ENCODE data around the gene ITPKA. TPM values are rescaled to one million over a fixed set of nuclear protein-coding genes. Genes with fewer than 3 reads are reported as not detected.

ITPKA gene
- total RNA-seq, 2 donors from 2014 or later: 0.90 TPM; not detected in 1

DNA sequence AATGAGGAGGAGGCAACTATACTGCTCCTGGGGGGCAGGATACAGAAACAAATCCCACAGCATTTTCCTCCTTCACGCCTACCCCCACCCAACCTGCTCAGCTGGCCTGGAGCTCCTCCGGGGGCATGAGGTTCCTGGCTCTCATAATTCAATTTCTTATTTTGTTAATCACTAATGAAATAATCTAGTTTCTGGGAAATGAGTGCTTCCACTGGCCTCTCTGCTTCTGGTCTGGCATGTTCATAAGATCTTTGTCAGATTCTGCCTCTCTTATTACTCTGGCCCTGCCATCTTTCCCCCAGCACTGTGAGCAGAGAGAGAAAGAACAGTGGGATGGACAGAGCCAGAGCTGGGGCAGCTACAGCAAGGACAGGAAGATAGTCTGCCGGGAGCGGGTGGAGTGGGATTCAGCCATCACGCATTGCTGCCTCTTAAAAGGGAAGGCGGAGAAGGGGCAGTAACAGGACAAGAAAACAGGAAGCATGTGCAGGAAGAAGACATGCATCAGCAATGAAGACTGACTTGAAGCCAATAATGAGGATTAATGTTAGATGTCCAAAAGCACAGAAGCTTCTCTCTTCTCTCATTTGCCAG, 36.8 kb downstream of the ITPKA start:
- H3K4me1 ChIP-seq: no peaks in the 10 kb centered on the region
- no peak overlapping the region for H3K4me3 ChIP-seq
- DNase-seq (ENCODE audit: low spot score): no peak
- H3K36me3 ChIP-seq: peaks cover 89% of the 10 kb centered on the region
- TF ChIP-seq, protein P1, sequence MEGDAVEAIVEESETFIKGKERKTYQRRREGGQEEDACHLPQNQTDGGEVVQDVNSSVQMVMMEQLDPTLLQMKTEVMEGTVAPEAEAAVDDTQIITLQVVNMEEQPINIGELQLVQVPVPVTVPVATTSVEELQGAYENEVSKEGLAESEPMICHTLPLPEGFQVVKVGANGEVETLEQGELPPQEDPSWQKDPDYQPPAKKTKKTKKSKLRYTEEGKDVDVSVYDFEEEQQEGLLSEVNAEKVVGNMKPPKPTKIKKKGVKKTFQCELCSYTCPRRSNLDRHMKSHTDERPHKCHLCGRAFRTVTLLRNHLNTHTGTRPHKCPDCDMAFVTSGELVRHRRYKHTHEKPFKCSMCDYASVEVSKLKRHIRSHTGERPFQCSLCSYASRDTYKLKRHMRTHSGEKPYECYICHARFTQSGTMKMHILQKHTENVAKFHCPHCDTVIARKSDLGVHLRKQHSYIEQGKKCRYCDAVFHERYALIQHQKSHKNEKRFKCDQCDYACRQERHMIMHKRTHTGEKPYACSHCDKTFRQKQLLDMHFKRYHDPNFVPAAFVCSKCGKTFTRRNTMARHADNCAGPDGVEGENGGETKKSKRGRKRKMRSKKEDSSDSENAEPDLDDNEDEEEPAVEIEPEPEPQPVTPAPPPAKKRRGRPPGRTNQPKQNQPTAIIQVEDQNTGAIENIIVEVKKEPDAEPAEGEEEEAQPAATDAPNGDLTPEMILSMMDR (IDR thresholded peaks at IDR 0.05): no peak
- H3K27me3 ChIP-seq: no peaks in the 10 kb centered on the region
- H3K9me3 ChIP-seq: no peaks in the 10 kb centered on the region
- no peak overlapping the region for H3K27ac ChIP-seq

DNA sequence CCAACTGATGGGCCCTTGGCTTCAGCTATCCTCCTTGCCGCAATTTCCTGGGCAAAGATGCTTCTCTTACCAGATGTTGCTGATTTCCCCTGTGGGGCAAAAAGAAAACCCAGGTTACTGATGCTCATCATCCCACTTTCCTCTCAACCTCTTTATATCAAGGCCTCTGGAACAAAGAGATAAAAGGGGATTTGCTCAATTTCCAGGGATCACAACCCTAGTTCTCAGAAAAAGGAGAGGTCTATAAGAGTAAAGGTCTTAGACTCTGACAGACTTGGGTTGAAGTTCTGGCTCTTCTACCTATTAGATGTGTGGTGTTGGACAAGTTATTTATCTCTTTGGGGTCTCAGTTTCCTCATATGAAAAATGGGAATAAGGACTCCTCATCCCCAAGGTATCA, 41.9 kb downstream of the ITPKA start:
- Histone ChIP-seq H3K4me1 (no peaks in the 10 kb centered on the region), H3K4me3 (no peak overlapping the region), H3K36me3 (peaks cover 49% of the 10 kb centered on the region), H3K9me3 (no peaks in the 10 kb centered on the region), H3K27ac (no peak overlapping the region), H3K27me3 (no peaks in the 10 kb centered on the region)
- TF ChIP-seq, protein P1 (IDR thresholded peaks at IDR 0.05): no peak
- no peak for DNase-seq (ENCODE audit: low spot score)

DNA sequence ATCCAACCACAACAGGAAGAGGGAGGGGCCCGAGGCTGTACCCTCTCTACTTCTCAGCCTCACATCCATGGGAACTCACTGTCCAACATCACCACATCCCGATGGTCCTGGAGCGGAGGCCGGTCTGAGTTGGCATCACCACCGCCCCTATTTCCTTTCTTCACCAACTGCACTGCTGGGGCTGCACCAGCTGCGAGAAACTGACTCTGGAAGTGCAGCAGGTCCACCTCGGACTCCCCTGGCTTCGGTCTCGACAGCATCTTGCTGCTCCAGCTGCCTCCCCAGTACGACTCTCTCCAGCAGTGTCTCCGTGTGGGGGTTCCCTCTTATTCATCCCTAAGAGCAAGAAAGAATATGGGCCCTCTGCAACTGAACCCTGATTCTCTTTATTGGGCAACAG, 43.2 kb downstream of the ITPKA start:
- Histone ChIP-seq H3K36me3 (peaks cover 38% of the 10 kb centered on the region), H3K27ac (no peak overlapping the region), H3K9me3 (no peaks in the 10 kb centered on the region), H3K27me3 (no peaks in the 10 kb centered on the region), H3K4me1 (no peaks in the 10 kb centered on the region), H3K4me3 (no peak overlapping the region)
- TF ChIP-seq, protein P1 (IDR thresholded peaks at IDR 0.05): no peak
- no peak for DNase-seq (ENCODE audit: low spot score)

DNA sequence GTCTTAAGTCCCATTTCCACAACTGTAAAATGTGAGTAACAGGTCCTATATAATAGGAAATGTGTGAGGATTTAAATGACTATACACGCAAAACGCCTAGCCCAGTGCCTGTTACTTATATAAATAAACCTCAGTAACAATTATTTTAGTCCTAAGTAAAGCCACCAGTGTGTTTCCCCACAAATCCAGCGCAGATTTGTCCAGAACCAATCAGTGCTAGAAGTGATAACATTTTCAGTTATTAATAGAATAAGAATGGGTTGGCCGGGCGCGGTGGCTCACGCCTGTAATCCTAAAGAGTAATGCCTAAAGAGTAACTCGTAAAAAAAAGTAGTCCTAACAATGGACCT, 49.8 kb downstream of the ITPKA start:
- H3K27me3 ChIP-seq: no peaks in the 10 kb centered on the region
- H3K27ac ChIP-seq: peak overlapping the region; percentile 76 to 86
- no peaks in the 10 kb centered on the region for H3K9me3 ChIP-seq
- peak overlapping the region; percentile 78 to 81 for H3K4me3 ChIP-seq
- TF ChIP-seq, protein P1 (IDR thresholded peaks at IDR 0.05): no peak
- DNase-seq (ENCODE audit: low spot score): no peak
- peaks cover 0 to 12% of the 10 kb centered on the region in 2 donors for H3K4me1 ChIP-seq
- no peaks in the 10 kb centered on the region for H3K36me3 ChIP-seq

DNA sequence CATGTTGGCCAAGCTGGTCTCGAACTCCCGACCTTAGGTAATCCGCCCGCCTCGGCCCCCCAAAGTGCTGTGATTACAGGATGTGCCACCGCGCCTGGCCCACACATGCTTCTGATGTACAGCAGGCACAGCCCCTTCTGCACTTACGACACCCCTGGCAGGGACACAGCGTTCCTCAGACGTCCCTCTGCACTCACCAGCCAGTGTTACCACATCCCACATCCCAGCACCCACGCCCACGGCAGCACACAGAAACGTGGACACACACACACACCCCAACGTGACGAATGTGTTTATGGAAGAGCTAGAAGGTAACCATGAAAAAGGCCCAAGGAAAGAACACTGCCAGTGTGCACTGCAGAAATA, 51.0 kb downstream of the ITPKA start:
- TF ChIP-seq, protein P1 (IDR thresholded peaks at IDR 0.05): no peak
- Histone ChIP-seq H3K4me3 (peak overlapping the region; percentile 78 to 81), H3K4me1 (peaks cover 0 to 12% of the 10 kb centered on the region in 2 donors)

DNA sequence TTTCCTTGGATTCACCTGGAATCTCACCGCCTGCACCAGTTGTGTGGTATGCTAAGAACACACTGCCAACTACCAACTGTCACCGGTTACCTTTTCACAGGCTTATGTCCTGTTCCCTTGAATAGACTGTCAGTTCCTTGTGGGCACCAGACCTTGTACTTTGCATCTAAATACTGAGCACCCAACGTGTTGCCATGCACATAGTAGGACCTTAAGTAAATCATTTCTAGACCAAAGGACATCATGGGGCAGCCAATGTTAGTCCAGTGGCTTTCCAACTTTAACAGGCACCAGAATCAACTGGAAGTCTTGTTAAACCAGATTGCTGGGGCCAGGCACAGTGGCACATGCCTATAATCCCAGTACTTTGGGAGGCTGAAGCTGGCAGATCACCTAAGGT, 51.5 kb downstream of the ITPKA start:
- no peak for DNase-seq (ENCODE audit: low spot score)
- peaks cover 0 to 12% of the 10 kb centered on the region in 2 donors for H3K4me1 ChIP-seq
- TF ChIP-seq, protein P1 (IDR thresholded peaks at IDR 0.05): no peak

More for the DNA sequence above, 51.0 kb downstream of the ITPKA start:
- peak; percentile 66 for DNase-seq (ENCODE audit: low spot score)
- Histone ChIP-seq H3K27me3 (no peaks in the 10 kb centered on the region), H3K36me3 (no peaks in the 10 kb centered on the region), H3K27ac (peak overlapping the region in 1 of 2 donors; percentile 86), H3K9me3 (no peaks in the 10 kb centered on the region)

More for the DNA sequence above, 51.5 kb downstream of the ITPKA start:
- Histone ChIP-seq H3K36me3 (no peaks in the 10 kb centered on the region), H3K4me3 (no peak overlapping the region), H3K27ac (no peak overlapping the region), H3K27me3 (no peaks in the 10 kb centered on the region), H3K9me3 (no peaks in the 10 kb centered on the region)

Measured in right atrium auricular region (tissue), 2 donors.